Measurements from ENCODE around the gene SYCP2.
"Not testable (repeated sequence)": the region's sequence is repeated elsewhere in the genome, so short reads cannot be mapped to it uniquely, and the experiment has no call there.

SYCP2 gene

DNA sequence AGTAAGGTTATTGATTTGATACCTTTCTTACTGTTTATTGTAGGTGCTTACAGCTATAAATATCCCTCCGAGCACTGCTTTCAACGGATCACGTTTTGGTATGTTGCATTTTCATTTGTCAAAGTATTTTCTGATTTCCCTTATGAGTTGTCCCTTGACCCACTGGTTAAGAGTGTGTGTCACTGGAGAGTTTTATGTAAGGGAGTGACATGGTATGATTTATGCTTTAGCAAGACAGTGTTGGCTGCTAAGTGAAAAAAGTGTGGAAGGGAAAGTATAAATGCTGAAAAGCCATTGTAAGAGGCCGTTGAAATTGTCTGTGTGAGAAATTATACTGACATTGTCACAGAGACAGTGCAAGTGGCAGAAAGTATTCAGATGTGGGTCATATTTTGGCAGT lies 72.0 kb downstream of the SYCP2 start:
- no peak for DNase-seq
- intact Hi-C loops (cut with DNase I) = no loop called here

DNA sequence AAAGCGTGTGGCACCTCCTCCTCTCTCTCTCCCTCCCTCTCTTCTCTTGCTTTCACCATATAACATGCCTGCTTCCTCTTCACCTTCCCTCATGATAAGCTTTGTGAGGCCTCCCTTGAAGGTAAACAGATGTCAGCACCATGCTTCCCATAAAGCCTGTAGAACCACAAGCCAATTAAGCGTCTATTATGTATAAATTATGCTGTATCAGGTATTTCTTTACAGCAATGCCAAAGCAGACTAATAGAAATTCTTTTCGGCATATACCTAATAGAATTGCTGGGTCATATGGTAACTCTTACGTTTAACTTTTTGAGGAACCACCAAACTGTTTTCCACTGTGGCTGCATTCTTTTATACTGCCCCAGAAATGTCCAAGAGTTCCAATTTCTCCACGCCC lies 75.0 kb downstream of the SYCP2 start:
- no peak for DNase-seq
- intact Hi-C loops (cut with DNase I) = no loop called here

DNA sequence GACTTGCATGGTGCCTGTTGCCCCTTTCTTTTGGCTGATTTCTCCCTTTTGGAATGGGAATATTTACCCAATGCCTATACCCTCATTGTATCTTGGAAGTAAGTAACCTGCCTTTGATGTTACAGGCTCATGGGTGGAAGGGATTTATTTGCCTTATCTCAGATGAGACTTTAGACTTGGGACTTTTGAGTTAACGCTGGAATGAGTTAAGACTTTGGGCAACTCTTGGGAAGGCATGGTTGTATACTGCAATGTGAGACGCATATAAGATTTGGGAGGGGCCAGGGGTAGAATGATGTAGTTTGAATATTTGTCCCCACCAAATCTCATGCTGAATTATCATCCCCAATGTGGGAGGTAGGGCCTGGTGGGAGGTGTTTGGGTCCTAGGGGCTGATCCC lies 75.5 kb downstream of the SYCP2 start:
- intact Hi-C loops (cut with DNase I) = no loop called here
- no peak for DNase-seq

DNA sequence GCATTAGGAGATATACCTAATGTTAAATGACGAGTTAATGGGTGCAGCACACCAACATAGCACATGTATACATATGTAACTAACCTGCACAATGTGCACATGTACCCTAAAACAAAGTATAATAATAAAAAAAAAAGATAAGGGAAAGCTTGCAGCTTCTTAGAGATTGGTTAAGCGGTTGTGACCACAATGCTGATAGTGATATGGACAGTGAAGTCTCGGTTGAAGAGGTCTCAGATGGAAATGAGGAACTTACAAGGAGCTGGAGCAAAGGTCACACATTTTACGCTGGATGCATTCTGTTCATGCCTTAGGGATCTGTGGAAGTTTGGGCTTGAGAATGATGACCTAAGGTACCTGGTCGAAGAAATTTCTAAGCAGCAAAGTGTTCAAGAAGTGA lies 76.5 kb downstream of the SYCP2 start:
- intact Hi-C loops (cut with DNase I) = not testable (repeated sequence)

DNA sequence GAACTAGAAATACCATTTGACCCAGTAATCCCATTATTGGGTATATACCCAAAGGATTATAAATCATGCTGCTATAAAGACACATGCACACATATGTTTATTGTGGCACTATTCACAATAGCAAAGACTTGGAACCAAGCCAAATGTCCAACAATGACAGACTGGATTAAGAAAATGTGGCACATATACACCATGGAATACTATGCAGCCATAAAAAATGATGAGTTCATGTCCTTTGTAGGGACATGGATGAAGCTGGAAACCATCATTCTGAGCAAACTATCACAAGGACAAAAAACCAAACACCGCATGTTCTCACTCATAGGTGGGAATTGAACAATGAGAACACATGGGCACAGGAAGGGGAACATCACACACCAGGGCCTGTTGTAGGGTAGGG lies 76.9 kb downstream of the SYCP2 start:
- intact Hi-C loops (cut with DNase I); DNase-seq: not testable (repeated sequence)

More for the DNA sequence above, 76.5 kb downstream of the SYCP2 start:
- DNase-seq = not testable (repeated sequence)

DNA sequence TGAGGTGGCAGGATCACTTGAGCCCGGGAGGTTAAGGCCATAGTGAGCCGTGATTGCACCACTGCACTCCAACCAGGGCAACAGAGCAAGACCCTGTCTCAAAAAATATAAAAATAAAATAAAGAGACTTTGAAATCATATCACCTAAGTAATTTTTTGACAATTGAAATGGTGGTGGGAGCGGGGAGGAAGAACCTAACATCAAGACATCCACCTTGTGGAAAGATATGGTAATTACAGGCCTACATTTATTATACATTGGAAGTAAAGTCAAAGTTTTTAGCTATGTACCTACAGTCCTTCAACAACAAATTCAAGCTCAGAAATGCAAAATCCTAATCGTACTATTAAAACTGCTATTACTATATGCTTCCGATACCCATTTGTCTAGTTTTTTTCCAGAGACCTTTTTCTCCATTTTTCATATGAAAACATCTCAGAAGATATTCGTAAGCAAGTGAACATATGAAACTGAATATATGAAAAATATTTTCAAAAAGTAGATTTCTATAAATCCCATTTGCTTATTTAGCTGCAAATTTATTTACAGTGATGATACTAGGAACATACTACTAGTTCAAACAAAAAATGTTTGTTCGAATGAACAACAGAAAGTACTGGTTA lies 83.3 kb downstream of the SYCP2 start:
- no peak for DNase-seq
- intact Hi-C loops (cut with DNase I) = loop anchor here (5.0 kb wide), 1 partner anchor 68 kb away; no protein-coding TSS in a partner anchor

DNA sequence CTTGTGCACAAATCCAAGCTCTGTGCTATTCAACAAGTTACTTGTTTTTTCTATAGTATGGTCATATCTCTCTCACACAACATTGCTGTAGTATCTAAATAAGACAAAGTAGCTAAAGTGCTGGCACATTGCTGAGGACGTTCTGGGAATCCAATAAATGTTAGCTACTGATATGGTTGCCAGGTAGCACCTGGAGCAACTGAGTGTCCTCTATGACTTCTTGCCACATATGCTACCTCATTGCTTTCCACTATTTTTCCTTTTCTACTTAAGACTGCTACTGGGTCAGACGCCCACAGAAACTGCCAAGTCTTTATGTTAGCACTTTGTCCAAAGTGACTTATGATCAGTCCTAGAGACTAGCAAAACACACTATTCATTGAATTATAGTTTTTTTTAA lies 85.3 kb downstream of the SYCP2 start:
- no peak for DNase-seq
- intact Hi-C loops (cut with DNase I) = no loop called here

DNA sequence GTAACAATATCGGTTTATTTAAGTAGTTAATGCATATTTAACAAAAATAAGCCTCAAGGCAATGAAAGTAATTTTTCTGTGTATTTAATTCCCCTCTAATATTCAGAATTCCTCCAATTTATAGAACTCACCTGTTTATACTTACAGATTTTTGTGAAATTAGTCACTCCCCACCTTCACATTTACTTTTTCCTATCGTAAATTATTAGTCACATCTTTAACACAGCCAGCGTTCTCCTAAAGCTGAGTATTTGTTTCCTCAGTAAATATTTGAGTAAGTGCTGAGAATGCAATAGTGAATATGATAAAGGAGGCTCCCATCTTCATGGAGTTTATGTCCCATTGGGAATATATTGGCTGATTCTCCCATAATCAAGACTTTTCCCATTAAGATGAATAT lies 88.0 kb downstream of the SYCP2 start:
- intact Hi-C loops (cut with DNase I) = no loop called here
- no peak for DNase-seq

DNA sequence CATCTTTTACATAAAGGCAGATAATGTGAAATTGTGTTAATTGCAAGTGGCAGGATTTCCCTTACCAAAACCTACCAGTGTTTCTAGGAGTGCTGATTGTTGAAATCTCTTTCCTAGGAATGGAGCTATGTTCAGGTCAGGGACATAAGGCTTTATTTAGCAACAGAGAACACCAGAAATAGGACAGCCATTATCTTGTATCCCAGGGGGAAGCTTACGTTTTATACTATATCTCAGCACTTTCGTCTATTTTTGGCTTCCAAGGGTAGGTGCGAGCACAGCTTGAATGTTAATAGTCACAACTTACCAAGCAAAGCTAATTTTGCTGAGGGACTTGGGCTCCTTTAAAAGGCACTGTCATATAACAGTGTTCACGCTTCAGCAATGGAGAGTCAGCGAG lies 94.0 kb downstream of the SYCP2 start:
- no peak for DNase-seq
- intact Hi-C loops (cut with DNase I) = no loop called here

DNA sequence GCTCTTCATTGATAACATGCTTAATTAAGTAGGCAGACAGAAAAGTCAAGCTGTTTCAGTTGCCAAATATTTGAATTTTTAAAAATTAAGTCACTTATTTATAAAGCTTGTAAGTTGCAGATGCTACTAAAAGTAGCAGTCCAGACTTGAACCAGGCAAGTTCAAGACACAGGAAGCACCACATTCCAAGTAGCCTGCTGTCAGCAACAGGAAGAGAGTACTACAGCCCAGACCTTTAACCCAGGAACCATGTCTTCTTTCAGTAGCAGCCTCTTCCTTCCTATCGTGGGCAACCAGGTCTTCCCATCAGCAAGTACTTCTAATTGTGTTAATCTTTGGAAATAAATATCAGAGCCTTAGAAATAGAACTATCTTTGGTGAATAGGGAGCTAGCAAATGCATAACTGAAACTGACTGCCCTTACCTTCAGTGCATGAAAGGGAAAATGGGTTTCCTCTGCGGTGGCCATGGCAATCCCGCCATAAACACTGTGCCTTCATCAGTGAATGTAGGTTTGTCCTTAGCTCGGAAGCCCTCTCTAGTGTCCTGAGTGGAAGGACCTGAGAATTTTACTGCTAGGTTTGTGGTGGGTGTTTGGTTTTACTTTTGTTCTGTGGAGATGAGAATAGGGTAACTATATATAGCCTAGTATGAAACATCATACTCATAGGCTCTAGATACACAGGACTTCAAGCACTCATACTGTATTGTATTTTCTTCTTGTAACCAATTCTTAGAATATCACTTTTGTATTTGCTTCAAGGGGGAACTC lies 95.6 kb downstream of the SYCP2 start:
- intact Hi-C loops (cut with DNase I) = no loop called here
- DNase-seq = no peak

DNA sequence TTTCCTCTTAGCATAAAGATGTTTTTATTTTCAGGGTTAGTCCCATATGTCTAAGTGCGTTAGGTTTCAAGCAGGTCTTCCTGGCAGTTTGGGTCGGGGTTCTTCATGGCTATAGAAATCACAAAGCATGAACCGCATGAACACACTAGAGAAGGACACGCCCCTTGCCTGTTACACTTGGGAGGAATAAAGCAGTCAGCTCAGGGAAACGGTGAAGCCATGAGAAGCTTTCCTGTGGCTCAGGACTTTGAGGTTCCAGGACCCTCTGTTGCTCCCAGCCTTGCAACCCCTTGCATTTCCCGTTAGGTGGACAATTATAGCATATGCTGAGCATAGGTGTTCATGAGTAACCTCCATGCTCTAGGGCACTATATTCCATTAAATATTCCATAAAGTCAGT lies 96.7 kb downstream of the SYCP2 start:
- intact Hi-C loops (cut with DNase I) = no loop called here
- DNase-seq = no peak

DNA sequence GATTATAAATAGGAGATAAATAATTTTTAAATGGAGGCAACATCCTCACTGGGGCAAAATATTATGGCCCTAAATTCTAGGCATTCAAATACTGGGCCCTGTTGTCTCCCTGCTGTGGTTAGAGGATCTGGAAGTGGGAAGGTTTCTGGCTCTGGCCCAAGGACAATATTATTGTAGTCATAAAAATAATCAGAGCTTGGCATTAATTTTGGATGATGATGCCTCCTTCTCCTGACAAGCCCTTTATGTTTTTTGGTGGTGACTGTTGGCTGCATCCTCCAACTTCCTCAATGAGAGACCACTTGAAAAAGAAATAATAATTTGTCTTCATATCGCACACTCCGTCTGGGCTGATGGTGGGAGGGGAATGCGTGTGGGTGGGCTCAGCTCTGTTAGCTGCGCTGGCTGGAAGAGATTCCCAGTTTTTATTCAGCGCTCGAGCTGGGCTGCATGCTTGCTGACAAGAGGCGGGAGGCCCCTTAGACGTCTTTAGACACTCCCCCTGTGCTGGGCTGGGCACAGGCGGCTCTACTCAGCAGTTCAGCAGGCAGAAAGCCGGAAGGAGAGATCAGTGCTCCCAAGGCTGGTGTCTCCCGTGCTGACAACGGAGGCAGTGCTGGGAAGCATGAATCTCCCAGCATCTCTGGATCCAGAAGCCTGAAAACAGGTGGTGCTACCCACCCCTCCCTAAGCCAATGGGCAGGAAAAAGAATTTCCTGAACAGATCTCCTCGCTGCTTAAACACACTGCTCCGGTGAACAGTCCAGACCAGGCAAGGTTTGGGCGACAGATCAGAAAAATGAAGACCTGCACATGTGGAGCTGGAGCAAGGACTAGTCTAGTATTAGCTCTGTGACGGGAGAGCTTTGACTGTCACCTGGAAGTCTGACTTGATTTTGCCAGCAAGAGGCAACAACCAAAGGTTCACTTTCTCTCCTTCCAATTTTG lies 97.7 kb downstream of the SYCP2 start:
- intact Hi-C loops (cut with DNase I) = no loop called here
- peak in 41 of 42 donors; percentile 33 to 77 (median 61) for DNase-seq

DNA sequence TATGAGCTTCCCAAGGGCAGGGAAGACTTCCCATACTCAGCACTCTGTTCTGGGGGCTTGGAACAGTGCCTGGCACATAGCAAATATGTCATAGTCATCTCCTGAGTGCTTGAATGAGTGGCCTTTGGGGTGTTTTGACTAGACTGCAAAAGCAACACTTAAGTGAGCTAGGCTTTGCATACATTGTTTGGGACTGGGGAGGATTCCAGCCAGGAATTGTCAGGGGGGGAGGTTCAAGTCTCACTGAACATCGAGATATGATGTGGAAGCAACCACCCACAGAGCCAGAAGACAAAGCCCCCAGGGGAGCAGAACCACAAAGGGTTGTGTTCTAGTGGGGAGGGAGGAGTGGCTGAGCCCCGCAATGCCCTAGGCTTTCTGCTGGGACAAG lies 98.4 kb downstream of the SYCP2 start:
- peak in 1 of 42 donors; percentile 37 for DNase-seq
- intact Hi-C loops (cut with DNase I) = no loop called here

DNA sequence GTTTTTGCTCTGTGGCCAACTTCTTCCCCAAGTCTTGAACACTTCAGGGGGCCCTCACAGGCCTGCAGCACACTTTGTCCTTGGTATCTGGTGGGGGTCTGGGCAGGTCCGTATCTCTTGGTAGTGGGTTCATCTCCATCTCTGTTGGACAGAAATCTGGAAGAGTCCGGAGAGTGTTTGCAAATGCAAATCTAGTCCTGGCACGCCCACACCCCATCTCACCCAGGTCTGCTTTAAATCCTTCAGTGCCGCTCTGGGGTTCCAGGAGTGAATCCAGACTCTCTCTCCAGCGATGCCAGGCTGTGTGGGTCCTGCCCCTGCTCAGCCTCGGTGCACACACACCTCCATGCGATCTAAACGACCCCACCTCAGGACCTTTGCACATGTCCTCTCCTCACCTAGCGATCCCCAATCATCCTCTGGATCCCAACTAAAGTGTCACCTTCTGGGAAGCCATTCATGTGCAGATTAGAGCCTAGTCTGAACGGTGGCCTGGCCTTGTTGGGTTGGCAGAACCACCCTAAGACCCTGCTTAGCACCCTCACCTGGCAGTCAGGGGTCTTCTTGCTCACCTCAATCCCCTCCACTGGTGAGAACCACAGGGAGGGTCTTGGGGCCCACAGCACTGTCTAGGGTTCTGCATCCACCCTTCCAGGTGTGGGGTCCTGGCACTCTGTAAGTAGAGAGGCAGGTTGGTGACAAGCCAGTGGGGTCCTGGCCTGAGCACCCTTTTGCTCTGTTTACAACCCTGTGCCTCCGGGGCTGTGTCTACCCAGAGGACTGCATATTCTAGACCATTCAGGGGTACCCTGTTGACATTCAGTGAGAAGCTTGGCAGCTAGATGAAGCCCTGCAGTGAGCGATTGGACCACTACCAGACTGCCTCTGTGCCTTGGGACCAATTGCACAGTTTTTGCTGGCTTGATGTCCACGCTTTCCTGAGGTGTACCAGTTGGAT lies 100.8 kb downstream of the SYCP2 start:
- intact Hi-C loops (cut with DNase I) = no loop called here
- DNase-seq = peak in 2 of 42 donors; percentile 15 to 39

DNA sequence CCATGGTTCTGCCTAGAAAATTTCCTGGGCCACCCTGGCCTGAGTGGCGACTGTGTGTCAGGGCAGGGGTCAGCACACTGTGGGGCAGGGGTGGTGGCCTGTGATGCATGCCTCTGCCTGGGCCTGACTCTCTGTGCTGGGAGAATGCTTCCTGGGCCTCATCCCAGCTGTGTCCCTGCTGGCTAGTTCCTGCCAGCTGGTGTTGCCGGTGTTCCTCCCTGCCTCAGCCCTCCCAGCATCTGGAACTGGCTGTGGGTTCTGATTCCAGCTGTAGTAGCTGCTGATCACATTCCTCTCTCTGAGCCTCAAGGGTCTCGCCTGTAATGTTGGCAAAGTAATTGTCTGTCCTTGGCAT lies 101.5 kb downstream of the SYCP2 start:
- DNase-seq = peak in 3 of 42 donors; percentile 16 to 37 (median 26)
- intact Hi-C loops (cut with DNase I) = no loop called here

DNA sequence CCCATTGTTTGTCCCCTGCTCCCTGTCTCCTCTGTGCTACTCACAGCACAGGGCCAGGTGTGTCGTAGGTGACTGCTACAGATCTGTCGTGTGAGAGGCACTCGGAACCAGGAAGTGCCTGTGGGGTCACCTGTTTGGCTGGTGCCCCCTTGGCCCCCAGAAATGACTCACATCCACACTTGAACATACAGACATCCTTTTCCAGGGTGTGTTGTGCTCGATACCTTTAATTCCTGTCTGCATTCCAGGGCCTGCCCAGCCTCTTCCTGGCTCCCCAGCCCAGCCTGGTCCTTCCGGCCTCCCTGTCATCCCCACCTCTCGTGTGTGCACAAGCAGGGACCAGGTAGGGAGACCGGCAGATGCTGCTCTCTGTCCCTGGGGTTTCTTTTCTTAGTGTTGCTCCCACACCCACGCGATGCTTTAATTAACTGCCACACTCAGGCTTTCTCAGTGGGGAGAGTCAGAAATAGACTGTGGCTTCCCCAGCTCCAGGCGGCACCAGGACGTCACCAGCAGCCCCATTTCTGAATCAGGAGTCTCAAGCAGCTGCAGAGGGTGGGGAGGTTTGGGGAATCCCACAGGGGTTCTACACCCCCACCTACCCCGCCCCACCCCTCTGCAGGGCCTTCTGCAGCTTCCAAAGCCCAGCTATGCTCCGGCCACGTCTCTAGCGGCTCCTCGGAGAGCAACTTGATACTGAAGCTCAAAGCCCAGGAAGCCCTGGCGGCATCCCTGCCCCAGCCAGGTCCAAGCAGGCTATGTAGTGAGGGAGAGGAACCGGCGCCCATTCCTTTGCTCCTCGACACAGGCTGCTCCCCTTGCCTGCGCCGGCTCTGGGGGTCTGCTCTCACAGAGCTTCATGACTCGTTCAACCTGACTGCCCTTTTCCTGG lies 102.2 kb downstream of the SYCP2 start:
- intact Hi-C loops (cut with DNase I) = no loop called here
- peak in 3 of 42 donors; percentile 15 to 48 (median 29) for DNase-seq

DNA sequence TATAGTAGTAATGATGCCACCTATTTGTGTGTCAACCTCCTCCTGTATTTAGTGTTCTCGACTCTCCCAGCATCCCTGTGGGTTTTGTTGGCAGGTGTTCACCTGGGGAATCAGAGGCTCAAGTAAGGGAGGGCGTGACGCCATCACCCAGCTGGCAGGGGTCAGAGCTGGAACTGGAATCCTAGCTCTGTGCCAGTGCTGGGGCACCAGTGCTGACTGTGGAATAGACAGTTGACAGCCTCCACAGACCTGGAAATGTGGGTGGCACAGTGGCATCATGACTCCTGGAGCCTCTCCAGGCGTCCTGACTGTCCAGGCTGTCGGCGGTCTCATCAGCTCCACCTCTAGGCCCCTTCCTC lies 102.8 kb downstream of the SYCP2 start:
- intact Hi-C loops (cut with DNase I) = no loop called here
- DNase-seq = peak in 2 of 42 donors; percentile 13 to 41
